Panc1 (cell line): ENCODE measurements around the gene MTAP.

Source experiments
- POLR2AphosphoS5 ChIP-seq: IDR thresholded peaks from 2 replicates; pipeline ENCODE4 v1.6.1; 2012; ENCODE audit warnings: mild to moderate bottlenecking, low read depth, low read length, moderate library complexity
- TCF7L2 ChIP-seq: IDR thresholded peaks from 2 replicates; pipeline ENCODE4 v1.6.1; 2011; ENCODE audit warnings: mild to moderate bottlenecking, low read depth, low read length, inconsistent platforms
- TF ChIP-seq, protein P1 (sequence below): fragments of 450-650 bp; IDR thresholded peaks from 2 replicates; pipeline ENCODE4 v1.5.1; 2017; ENCODE audit warnings: mild to moderate bottlenecking

DNA sequence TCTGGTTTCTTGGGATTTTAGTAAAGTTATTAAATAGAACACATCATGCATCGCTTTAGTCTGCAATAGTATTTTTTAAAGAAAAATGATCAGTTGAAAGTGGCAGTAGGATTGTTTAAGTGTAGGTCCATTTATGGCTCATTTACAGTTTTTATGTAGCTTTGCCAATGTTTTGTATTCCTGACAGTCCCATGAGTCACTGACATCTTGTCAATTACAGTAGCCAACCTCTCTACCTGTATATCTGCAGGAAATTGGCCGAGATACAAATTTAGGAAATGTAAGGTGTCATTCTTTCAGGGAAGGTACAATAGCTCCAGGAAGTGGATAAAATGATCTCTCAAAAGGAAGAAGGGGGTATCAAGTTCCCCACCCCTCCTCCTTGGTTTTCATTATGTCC is 47.7 kb upstream of the MTAP start:
- TF ChIP-seq, protein P1, sequence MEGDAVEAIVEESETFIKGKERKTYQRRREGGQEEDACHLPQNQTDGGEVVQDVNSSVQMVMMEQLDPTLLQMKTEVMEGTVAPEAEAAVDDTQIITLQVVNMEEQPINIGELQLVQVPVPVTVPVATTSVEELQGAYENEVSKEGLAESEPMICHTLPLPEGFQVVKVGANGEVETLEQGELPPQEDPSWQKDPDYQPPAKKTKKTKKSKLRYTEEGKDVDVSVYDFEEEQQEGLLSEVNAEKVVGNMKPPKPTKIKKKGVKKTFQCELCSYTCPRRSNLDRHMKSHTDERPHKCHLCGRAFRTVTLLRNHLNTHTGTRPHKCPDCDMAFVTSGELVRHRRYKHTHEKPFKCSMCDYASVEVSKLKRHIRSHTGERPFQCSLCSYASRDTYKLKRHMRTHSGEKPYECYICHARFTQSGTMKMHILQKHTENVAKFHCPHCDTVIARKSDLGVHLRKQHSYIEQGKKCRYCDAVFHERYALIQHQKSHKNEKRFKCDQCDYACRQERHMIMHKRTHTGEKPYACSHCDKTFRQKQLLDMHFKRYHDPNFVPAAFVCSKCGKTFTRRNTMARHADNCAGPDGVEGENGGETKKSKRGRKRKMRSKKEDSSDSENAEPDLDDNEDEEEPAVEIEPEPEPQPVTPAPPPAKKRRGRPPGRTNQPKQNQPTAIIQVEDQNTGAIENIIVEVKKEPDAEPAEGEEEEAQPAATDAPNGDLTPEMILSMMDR = no peak
- no peak for TF ChIP-seq POLR2AphosphoS5
- no peak for TF ChIP-seq TCF7L2
